ENCODE results near the gene FAM53A.

Gene FAM53A

GRCh38 chr4:1597021-1597931 lies 86.8 kb downstream of the FAM53A start:
- H3K4me3 ChIP-seq (replicated peaks in 1 of 2; ENCODE audit: low read depth in 2 of 2, low read length in 2 of 2), result no peak overlapping the region
- no peak for TF ChIP-seq CTCF (IDR thresholded peaks at IDR 0.05; ENCODE audit: low read depth, low read length)
- no peak for DNase-seq (ENCODE audit: low read depth in 2 of 2)

DNA sequence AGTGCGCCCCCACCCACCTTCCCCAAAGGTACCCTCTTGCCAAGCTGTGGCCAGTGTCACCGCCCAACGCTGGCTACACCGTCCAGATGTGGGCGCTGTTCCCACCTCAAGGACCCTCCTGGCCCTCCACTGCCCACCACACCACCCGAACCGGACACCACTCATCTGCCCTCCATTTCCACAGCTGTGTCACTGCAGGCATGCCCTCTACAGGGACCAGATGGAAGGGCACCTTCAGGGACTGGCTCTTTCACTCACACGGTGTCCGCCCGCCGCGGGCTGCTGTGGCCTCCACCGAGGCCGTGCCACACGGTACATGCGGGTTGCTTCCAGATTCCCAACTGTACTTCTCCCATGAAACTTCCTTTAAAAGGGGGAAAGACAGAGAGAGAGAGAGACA lies 87.7 kb downstream of the FAM53A start:
- H3K4me3 ChIP-seq (replicated peaks in 1 of 2; ENCODE audit: low read depth in 2 of 2, low read length in 2 of 2), result no peak overlapping the region
- no peak for DNase-seq (ENCODE audit: low read depth in 2 of 2)
- TF ChIP-seq CTCF (IDR thresholded peaks at IDR 0.05; ENCODE audit: low read depth, low read length), result no peak

- DNase-seq (ENCODE audit: low read depth in 2 of 2), result no peak
- no peak for TF ChIP-seq CTCF (IDR thresholded peaks at IDR 0.05; ENCODE audit: low read depth, low read length)
- H3K4me3 ChIP-seq (replicated peaks in 1 of 2; ENCODE audit: low read depth in 2 of 2, low read length in 2 of 2), result no peak overlapping the region
These were observed 88.3 kb downstream of the FAM53A start for GRCh38 chr4:1595789-1596325.

GRCh38 chr4:1594871-1595788 lies 89.0 kb downstream of the FAM53A start:
- H3K4me3 ChIP-seq (replicated peaks in 1 of 2; ENCODE audit: low read depth in 2 of 2, low read length in 2 of 2), result no peak overlapping the region
- no peak for DNase-seq (ENCODE audit: low read depth in 2 of 2)
- no peak for TF ChIP-seq CTCF (IDR thresholded peaks at IDR 0.05; ENCODE audit: low read depth, low read length)

- no peak for TF ChIP-seq CTCF (IDR thresholded peaks at IDR 0.05; ENCODE audit: low read depth, low read length)
- DNase-seq (ENCODE audit: low read depth in 2 of 2), result no peak
- no peak overlapping the region for H3K4me3 ChIP-seq (replicated peaks in 1 of 2; ENCODE audit: low read depth in 2 of 2, low read length in 2 of 2)
These were observed 90.2 kb downstream of the FAM53A start for GRCh38 chr4:1593881-1594345.

- no peak for TF ChIP-seq CTCF (IDR thresholded peaks at IDR 0.05; ENCODE audit: low read depth, low read length)
- H3K4me3 ChIP-seq (replicated peaks in 1 of 2; ENCODE audit: low read depth in 2 of 2, low read length in 2 of 2), result no peak overlapping the region
- DNase-seq (ENCODE audit: low read depth in 2 of 2), result no peak
These were observed 90.7 kb downstream of the FAM53A start for GRCh38 chr4:1593458-1593857.

Measured in cardiac fibroblast (primary cell).